PFSK-1 (cell line): ENCODE results near the gene TPP1.

ENCODE experiments used
- FOXP2 ChIP-seq: optimal IDR thresholded peaks from 2 replicates; pipeline ENCODE3; 2011; ENCODE audit warnings: borderline replicate concordance, control low read depth, inconsistent platforms; ENCODE audit not compliant: insufficient read depth; ENCODE audit errors: extremely low read length, extremely low read depth
- POLR2AphosphoS5 ChIP-seq: IDR thresholded peaks from 2 replicates; pipeline ENCODE4 v1.6.1; 2012; ENCODE audit warnings: low read depth, mild to moderate bottlenecking, control low read depth, low read length, moderate library complexity
- TAF1 ChIP-seq: IDR thresholded peaks from 2 replicates; pipeline ENCODE4 v1.6.1; 2012; ENCODE audit warnings: low read length, control low read depth, borderline replicate concordance; ENCODE audit not compliant: insufficient read depth
- TF ChIP-seq, protein P1 (sequence below), 2 experiments: IDR thresholded peaks; 2 replicates each; pipeline versions ENCODE4 v1.6.1 to v1.8.0; 2011 to 2012; ENCODE audit warnings: low read depth in 2 of 2, low read length in 2 of 2, control low read depth in 1 of 2, inconsistent platforms in 1 of 2, mild to moderate bottlenecking in 1 of 2, moderate library complexity in 1 of 2; ENCODE audit not compliant: insufficient read depth in 1 of 2

GRCh38 chr11:6628526-6628925 is 9.3 kb upstream of the TPP1 start:
- TF ChIP-seq TAF1 (no peak), POLR2AphosphoS5 (no peak), FOXP2 (no peak)
- TF ChIP-seq, protein P1, sequence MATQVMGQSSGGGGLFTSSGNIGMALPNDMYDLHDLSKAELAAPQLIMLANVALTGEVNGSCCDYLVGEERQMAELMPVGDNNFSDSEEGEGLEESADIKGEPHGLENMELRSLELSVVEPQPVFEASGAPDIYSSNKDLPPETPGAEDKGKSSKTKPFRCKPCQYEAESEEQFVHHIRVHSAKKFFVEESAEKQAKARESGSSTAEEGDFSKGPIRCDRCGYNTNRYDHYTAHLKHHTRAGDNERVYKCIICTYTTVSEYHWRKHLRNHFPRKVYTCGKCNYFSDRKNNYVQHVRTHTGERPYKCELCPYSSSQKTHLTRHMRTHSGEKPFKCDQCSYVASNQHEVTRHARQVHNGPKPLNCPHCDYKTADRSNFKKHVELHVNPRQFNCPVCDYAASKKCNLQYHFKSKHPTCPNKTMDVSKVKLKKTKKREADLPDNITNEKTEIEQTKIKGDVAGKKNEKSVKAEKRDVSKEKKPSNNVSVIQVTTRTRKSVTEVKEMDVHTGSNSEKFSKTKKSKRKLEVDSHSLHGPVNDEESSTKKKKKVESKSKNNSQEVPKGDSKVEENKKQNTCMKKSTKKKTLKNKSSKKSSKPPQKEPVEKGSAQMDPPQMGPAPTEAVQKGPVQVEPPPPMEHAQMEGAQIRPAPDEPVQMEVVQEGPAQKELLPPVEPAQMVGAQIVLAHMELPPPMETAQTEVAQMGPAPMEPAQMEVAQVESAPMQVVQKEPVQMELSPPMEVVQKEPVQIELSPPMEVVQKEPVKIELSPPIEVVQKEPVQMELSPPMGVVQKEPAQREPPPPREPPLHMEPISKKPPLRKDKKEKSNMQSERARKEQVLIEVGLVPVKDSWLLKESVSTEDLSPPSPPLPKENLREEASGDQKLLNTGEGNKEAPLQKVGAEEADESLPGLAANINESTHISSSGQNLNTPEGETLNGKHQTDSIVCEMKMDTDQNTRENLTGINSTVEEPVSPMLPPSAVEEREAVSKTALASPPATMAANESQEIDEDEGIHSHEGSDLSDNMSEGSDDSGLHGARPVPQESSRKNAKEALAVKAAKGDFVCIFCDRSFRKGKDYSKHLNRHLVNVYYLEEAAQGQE (IDR thresholded peaks at IDR 0.05; ENCODE audit: insufficient read depth in 1 of 2, low read depth in 2 of 2, low read length in 2 of 2), result no peak
